OCI-M1 (cell line): ENCODE data around the gene ZGPAT.

ENCODE experiments used
- DNase-seq: peaks from one replicate; lab custom pipeline; 2025; lab: John Stamatoyannopoulos, UW

Gene ZGPAT

DNA sequence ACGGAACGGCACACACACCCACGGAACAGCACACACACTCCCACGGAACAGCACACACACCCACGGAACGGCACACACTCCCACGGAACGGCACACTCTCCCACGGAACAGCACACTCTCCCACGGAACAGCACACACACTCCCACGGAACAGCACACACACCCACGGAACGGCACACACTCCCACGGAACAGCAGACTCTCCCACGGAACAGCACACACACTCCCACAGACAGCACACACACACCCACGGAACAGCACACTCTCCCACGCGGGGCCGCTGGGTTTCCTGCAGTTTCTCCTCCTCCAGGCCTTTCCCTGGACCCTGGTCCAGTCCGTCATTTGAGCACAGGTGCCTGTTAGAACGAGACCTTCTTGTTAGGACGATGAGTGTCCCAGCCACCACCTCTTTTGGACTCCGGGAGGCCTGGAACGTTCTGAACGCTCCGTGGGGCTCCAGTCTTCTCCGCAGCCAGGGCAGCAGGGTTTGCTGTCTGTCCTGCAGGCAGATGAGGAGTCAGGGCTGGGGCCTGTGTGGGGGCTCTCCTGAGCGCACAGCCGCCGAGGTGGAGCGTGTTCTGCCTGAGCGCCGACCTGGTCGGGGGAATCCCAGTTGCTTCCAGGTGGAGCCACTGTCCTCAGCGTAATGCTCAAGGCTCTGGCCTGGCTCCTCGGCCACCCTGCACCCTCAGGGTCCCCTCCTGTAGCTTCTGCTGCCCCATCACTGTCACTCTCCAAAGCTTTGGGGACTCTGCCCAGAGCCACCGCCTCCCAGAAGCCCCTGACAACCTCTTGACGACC is 29.0 kb upstream of the ZGPAT start:
- DNase-seq: no peak

DNA sequence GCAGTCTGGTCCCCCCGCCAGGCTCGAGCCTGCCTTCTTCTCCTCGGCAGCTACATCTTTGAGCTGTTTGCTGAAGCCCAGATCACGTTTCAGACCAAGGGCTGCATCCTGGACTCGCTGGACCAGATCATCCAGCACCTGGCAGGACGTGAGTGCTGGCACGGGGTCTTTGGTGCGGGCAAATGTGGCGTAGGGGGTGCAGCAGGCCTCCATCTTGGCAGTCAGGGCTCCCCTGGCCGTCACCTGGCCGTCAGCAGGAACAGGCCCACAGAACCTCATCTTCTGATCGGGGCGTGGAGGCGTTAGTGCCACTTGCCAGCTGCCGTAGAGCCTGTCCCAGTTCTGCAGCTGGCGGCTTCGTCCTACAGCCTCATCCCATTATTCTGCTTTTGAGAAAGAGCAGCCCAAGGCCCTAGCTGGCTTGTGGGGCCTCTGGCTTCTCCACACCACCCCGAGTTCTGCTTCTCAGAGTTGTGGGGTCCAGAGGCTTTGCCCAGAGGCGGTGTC is 28.0 kb upstream of the ZGPAT start:
- no peak for DNase-seq

DNA sequence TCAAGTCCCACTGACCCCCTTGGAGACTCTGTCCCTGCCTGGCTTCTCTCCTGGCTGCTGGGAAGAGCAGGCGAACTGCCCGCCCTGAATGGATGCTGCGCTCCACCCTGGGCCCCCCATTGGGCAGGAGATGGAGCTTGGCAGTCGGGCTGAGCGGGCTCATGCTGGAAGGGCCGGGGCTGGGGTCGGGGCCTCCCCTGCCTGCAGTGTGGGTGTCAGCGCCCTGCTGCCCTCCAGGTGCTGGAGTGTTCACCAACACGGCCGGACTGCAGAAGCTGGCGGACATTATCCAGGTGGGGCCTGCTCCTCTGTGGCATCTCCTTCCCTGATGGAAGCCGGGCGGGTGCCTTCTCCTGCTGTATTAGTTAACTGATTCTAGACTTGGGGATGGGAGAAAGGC is 27.4 kb upstream of the ZGPAT start:
- no peak for DNase-seq

DNA sequence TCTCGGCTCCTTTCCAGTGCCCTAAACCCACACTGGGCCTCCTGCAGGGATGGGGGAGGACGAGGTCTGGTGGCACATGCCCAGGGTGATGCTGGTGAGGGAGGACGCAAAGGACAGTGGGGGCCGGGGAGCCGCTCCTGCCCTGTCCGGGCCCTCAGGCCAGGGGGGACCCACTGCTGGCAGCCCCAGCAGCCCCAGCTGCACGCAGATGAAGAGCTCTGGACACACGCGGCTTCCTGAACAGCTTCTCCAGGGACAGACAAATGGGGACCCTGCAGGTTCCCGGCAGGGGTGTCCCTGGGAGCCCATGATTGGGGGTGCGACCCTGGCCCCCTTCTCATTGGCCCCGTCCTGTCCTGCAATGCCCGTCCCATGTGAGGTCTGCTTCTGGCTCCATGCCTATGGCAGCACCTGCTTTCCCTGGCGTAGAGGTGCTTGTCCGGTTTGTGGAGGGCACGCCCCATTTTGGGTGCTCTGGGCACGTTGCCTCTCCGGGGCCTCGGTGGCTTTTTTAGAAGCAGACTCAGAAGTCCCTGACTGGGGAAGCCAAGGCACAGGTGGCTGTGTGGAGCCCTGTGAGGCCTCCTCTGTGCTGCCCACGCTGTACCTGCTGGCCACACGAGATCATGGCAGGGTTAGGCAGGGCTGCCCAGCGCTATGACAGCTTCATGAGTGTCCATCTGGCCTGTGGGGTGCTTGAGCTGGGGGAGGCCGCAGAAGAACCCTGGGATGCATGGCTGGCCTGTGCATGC is 26.8 kb upstream of the ZGPAT start:
- no peak for DNase-seq

DNA sequence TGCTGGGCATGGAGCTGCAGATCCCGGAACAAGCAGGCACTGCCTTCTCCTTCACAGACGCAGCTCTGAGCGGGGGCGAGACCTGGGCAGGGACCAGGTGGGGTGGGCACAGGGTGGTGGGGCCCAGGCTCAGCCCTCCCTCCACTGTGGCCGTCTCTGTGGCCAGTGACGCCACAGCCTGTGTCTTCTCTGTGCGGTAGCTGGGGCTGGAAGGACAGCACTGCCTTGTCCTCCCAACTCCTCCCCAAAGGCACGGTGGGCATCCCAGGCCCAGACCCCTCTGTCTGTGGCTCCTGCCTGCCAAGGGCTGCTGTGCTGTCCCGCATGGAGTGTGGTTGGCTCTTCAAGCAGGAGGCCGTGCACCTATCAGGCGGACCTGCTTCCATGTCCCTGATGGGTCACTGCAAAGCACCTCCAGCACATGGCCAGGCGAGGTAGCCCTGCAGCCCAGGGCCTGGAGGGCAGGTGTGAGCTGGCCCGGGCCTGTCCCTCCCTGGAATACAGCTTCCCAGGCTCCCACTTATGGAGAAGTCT is 26.2 kb upstream of the ZGPAT start:
- DNase-seq: no peak

DNA sequence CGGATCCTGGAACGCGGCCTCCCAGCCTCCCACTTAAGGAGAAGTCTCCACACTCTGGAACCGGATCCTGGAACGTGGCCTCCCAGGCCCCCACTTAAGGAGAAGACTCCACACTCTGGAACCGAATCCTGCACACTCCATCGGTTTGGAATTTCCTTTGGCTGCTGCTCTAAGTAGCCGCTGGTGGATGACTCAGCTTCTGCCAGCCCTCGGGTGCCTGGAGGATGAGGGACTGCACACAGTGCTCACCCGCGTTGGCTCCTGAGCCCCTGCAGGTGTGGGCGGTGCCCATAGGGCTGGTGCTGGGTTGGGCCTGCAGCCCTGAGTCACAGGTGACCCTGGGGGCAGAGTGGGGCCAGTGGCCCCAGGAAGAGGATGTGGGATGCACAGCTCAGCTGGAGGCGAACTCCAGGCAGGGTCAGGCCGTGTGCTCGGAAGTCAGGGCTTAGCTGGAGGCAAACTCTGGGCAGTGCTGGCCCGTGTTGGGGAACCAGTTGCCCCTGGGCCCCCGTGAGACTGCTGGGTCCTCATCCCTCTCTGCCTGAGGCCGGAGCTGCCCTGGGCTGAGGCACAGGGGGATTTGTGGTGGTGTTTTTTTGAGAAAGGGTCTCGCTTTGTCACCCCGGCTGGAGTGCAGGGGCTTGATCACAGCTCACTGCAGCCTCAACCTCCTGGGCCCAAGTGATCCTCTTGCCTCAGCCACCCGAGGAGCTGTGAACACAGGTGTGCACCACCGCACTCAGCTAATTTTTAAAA is 25.3 kb upstream of the ZGPAT start:
- no peak for DNase-seq

DNA sequence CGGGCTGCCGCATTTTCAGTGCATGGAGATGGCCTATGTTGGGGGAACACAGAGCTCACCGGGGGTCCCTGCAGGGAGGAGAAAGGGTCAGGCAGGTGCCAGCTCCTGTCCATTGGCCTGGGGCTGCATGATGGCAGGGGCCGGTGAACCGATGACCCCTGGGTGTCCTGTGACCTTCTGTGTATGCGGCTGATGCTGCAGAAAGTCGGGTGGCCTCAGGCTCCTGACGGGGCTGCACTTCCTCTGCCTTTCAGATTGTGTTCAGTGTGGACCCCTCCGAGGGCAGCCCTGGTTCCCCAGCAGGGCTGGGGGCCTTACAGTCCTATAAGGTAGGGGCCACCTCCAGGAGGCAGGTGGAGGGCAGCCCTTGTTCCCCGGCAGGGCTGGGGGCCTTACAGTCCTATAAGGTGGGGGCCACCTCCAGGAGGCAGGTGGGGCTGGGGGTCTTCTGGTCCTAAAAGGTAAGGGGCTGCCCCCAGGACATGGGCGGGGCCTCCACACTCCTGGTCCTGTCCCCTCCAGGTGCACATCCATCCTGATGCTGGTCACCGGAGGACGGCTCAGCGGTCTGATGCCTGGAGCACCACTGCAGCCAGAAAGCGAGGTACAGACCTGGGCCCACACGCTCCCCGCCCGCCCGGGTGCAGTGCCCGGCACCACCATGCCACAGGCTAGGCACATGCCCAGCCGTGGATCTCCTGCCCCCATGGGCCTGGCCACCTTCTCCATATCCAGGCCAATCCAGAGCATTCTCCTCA is 22.4 kb upstream of the ZGPAT start:
- DNase-seq: no peak

- DNase-seq: no peak
Measured at GRCh38 chr20:63686094-63686491, 21.7 kb upstream of the ZGPAT start.

- no peak for DNase-seq
Measured at GRCh38 chr20:63686492-63687321, 21.1 kb upstream of the ZGPAT start.

GRCh38 chr20:63687419-63688178 is 20.2 kb upstream of the ZGPAT start:
- no peak for DNase-seq

- DNase-seq: no peak
Measured at GRCh38 chr20:63688228-63689045, 19.4 kb upstream of the ZGPAT start.

DNA sequence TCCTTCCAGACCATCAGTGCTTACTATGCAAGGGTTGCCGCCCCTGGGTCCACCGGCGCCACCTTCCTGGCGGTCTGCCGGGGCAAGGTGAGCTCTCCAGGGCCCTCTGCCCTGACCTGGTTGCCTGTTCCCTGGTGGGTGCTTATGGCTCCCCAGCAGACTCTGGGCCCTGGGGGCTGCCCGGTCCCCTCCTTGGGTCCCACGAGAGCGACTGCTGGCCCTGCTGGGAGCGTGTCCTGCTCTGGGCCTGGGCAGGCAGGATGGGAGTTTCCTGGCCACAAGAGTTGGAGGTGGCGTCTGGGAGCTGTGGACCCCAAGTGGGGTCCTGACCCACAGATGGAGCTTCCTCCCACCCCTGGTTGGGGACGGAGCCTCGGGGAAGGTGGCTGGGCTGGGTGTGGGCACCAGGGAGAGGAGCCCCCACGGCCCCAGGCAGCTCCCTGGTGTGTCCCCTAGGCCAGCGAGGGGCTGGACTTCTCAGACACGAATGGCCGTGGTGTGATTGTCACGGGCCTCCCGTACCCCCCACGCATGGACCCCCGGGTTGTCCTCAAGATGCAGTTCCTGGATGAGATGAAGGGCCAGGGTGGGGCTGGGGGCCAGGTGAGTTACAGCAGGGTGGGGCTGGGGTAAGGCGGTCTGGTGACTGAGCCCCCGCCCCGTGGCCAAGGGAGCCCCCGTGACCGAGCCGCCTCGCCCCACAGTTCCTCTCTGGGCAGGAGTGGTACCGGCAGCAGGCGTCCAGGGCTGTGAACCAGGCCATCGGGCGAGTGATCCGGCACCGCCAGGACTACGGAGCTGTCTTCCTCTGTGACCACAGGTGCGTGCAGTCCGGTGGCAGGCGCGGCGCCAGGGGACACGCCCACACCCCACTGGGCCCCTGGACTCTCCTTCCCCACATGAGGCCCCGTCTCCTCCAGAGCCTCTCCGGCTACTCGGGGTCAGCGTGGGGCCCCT is 18.5 kb upstream of the ZGPAT start:
- DNase-seq: no peak

- DNase-seq: no peak
Measured at GRCh38 chr20:63690003-63690897, 17.6 kb upstream of the ZGPAT start.

DNA sequence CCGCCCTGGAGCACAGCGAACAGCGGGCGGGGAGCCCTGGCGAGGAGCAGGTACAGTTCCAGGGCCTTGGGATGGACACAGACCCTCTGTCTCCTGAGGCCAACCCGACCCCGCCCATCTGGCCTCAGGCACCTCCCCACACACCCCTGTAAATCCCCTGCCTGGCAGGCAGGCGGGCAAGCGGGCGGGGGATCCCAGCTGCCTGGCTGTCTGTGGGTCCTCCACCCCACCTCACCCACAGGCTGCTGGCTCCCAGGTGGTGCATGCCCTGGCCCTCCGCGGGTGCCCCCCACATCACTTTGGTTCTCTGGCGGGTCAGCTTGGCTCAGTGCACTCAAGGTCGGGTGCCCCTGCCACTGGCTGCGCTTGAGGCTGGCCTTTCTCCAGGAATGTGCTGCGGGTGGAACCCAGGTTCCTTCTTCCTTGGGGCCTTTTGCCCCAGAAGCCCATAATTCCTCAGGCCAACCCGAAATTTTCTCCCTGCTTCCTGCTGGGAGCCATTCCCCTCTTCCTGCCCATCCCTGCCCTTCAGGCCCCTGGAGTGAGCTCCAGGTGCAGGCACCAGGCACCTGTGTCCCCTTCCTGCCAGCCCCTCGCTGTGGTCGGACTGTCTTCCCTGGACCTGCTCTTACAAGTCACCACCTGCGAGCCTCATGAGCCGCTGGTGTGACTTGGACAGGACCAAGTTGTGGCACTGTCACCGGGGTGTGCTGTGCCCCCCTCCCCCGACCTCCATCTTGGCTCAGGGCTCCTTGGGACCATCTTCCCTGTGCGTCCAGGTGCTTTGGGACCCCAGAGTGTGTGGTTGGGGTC is 16.7 kb upstream of the ZGPAT start:
- DNase-seq: no peak

GRCh38 chr20:63691711-63692435 is 16.0 kb upstream of the ZGPAT start:
- DNase-seq: no peak
